Measurements from ENCODE around the gene ZNF565. TPM values are rescaled to one million over a fixed set of nuclear protein-coding genes. Genes with fewer than 3 reads are reported as not detected.
"Not testable (repeated sequence)": the region's sequence is repeated elsewhere in the genome, so short reads cannot be mapped to it uniquely, and the experiment has no call there.

ZNF565 gene
- total RNA-seq, 2 donors from 2014 or later = 3.2 to 4.3 TPM

DNA sequence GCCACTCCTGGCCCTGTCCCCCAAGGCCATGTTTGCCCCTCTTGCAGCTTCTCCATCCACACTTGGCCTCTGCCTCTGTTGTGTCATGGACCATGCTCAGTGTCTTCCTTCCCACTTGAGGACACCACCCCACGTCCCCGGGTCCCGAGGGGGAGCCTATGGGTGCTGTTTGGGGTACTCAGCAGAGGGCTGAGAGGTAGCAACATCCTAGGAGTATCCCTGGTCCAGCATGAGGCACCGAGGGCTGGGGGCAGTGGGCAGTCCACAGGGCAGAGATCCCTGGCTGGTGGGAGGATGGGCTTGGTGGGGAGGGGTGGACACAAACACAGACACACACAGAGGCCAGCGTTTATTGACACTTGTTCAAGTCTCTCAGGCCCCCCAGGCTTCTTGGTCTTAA, 63.9 kb downstream of the ZNF565 start:
- DNase-seq (ENCODE audit: low spot score) (no peak), ATAC-seq (no peak)
- H3K4me1 Mint-ChIP-seq (ENCODE audit: low read depth in 2 of 2) = peaks cover 3 to 11% of the 10 kb centered on the region in 2 donors
- H3K4me3 Mint-ChIP-seq = no peak overlapping the region
- H3K9me3 Mint-ChIP-seq = no peaks in the 10 kb centered on the region
- no peak overlapping the region for H3K27ac Mint-ChIP-seq
- H3K27me3 Mint-ChIP-seq = no peaks in the 10 kb centered on the region
- no peaks in the 10 kb centered on the region for H3K36me3 Mint-ChIP-seq

DNA sequence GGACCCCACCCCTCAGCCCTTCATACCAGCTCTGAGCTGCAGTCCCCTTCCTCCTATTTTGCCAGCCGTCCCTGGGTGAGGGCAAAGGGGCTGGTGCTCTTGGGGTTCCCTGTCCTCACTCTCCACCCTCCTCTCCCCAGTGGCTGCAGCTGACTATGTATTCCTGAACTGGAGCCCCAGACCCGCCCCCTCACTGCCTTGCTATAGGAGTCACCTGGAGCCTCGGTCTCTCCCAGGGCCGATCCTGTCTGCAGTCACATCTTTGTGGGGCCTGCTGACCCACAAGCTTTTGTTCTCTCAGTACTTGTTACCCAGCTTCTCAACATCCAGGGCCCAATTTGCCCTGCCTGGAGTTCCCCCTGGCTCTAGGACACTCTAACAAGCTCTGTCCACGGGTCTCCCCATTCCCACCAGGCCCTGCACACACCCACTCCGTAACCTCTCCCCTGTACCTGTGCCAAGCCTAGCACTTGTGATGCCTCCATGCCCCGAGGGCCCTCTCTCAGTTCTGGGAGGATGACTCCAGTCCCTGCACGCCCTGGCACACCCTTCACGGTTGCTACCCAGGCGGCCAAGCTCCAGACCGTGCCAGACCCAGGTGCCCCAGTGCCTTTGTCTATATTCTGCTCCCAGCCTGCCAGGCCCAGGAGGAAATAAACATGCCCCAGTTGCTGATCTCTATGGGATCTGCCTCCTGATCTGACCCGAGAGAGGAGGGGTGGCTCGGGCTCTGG, 64.6 kb downstream of the ZNF565 start:
- H3K4me3 Mint-ChIP-seq = no peak overlapping the region
- H3K27me3 Mint-ChIP-seq = no peaks in the 10 kb centered on the region
- H3K27ac Mint-ChIP-seq = peak overlapping the region in 1 of 2 donors; percentile 33
- peaks cover 0 to 7% of the 10 kb centered on the region in 2 donors for H3K4me1 Mint-ChIP-seq (ENCODE audit: low read depth in 2 of 2)
- H3K9me3 Mint-ChIP-seq = no peaks in the 10 kb centered on the region
- ATAC-seq (no peak), DNase-seq (ENCODE audit: low spot score) (no peak)
- H3K36me3 Mint-ChIP-seq = no peaks in the 10 kb centered on the region

DNA sequence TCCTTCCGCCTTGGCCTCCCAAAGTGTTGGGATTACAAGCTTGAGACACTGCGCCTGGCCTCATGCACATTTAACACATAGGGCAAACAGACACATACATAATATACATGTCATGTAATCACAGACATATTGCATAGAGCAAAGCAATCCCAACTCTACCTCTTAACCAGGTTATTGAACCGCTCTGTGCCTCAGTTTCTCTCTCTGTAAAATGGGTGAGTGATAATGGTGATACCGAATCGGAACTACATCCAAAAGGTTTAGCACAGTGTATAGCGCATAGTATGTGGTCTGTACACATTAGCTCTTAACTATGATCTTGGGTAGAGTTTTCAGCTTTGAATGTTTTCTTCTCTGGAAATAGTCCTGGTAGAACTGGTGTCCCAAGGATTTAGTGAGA, 69.8 kb downstream of the ZNF565 start:
- Mint-ChIP-seq H3K9me3 (no peaks in the 10 kb centered on the region), H3K27me3 (no peaks in the 10 kb centered on the region), H3K36me3 (peaks cover 7% of the 10 kb centered on the region), H3K4me3 (no peak overlapping the region), H3K27ac (peak overlapping the region in 1 of 2 donors; percentile 31), H3K4me1 (ENCODE audit: low read depth in 2 of 2) (peaks cover 11 to 20% of the 10 kb centered on the region in 2 donors)
- ATAC-seq (no peak), DNase-seq (ENCODE audit: low spot score) (no peak)

DNA sequence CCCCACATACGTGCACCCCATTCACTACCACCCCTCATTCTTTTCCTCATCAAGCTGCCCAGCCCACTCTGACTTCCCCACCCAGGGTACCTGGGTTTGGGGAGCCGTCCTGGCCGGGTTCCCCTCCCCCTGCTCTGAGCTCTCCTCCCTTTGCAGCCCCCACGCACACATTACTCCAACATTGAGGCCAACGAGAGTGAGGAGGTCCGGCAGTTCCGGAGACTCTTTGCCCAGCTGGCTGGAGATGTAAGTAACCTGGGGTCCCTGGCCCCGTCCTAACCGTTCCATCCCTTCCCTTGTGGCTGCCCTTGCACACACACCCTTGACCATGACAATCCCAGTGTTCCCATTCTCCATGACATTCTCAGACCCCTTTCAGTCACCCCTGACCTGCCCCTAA, 72.0 kb downstream of the ZNF565 start:
- Mint-ChIP-seq H3K9me3 (no peaks in the 10 kb centered on the region), H3K4me3 (no peak overlapping the region), H3K4me1 (ENCODE audit: low read depth in 2 of 2) (peaks cover 11 to 20% of the 10 kb centered on the region in 2 donors), H3K27me3 (no peaks in the 10 kb centered on the region), H3K27ac (no peak overlapping the region), H3K36me3 (peaks cover 7% of the 10 kb centered on the region)
- ATAC-seq (no peak), DNase-seq (ENCODE audit: low spot score) (no peak)

DNA sequence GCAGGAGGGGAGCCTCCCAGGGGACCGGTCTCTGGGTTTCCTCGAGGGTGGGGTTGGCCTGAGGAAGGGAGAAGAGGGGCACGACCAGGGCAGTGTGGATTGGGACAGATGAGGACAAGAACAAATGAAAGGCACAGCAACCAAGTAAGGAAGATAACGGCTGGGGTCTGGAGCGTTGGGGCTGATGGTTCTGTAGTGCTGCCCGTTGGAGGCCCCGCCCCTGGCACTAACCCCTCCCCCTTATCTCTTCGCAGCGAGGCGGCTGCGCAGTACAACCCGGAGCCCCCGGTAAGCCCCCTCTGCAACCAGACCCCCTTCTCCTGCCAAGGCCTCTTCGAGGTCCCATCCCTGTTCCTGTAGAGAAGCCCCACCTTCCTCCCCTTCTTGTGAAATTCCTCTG, 72.4 kb downstream of the ZNF565 start:
- H3K27me3 Mint-ChIP-seq = no peaks in the 10 kb centered on the region
- H3K36me3 Mint-ChIP-seq = peaks cover 7% of the 10 kb centered on the region
- peak overlapping the region; percentile 91 for H3K4me3 Mint-ChIP-seq
- no peaks in the 10 kb centered on the region for H3K9me3 Mint-ChIP-seq
- ATAC-seq = no peak
- H3K27ac Mint-ChIP-seq = peak overlapping the region in 1 of 2 donors; percentile 94
- DNase-seq (ENCODE audit: low spot score) = no peak
- peaks cover 11 to 18% of the 10 kb centered on the region in 2 donors for H3K4me1 Mint-ChIP-seq (ENCODE audit: low read depth in 2 of 2)

DNA sequence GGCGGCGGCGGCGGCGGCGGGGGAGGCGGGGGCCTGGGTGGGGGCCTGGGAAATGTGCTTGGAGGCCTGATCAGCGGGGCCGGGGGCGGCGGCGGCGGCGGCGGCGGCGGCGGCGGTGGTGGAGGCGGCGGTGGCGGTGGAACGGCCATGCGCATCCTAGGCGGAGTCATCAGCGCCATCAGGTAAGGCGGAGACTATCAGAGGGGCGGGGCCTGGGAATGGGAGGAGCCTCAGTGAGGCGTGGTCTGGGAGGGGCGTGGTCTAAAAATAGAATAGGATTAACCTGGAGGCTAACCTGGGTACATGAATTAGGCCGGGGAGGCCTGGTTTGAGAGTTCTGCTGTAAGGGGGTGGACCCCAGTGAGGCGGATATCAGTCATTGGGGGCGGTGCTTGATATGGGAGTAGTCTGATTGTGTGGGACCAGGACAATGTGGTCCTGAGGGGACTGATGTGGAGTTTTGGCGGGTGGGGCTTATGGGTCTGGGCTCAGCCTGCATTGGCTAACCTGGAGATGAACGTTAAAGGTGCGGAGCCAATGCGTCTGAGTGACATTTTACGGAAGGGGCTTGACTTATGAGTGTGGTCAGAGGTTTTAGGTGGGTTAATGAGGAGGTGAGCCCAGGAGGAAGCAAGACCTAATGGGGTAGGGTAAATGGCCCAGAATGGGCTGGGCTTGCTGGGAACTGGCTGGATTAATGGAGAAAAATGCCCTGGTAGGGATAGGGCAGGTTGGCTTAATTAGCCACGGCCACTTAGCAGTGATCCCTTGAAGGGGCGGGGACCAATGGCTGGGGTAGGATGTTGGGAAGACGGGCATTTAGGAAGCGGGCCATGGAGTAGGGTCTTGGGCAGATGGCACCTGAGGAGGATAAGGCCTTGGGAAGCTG, 73.2 kb downstream of the ZNF565 start:
- DNase-seq (ENCODE audit: low spot score) (peak; percentile 88), ATAC-seq (peak; percentile 81 to 87)
- H3K9me3 Mint-ChIP-seq = no peaks in the 10 kb centered on the region
- H3K36me3 Mint-ChIP-seq = peaks cover 7% of the 10 kb centered on the region
- peaks cover 15 to 16% of the 10 kb centered on the region in 2 donors for H3K4me1 Mint-ChIP-seq (ENCODE audit: low read depth in 2 of 2)
- peaks cover 0 to 3% of the 10 kb centered on the region in 2 donors for H3K27me3 Mint-ChIP-seq
- peak overlapping the region; percentile 94 to 97 for H3K27ac Mint-ChIP-seq
- peak overlapping the region; percentile 91 for H3K4me3 Mint-ChIP-seq

DNA sequence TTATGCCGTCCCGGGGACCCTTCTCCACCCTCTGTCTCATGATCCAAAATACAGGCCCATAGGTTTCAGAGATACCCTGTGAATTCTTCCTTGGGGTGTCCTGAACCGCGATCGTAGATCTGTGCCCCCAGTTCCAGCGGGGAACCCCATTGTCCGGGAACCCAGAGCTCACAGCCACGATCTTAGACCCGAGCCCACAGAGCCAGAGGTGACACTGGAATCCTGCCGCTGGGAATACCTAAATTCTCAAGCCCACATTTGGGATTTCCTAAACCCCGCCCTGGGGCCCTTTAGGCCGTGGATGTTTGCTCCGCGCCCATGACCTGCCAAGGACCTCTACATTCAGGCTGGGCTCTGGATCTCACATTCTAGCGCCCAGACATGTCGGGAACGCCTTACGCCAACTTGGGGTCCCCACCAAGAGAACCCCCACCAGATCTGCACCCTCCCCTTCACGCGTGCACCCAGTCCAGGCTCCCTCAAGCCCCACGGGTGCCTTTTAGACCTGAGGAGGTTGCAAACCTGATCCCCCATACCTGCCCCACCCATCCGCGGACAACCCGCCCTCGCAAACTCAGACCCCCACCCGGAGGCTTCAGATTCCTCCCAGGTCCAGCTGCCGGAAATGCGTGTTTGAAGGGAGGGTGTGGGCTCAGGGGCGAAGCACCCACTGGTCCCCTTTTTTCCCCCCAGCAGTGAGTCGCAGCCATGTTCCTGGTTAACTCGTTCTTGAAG, 74.0 kb downstream of the ZNF565 start:
- ATAC-seq (peak; percentile 12 to 17), DNase-seq (ENCODE audit: low spot score) (no peak)
- H3K4me1 Mint-ChIP-seq (ENCODE audit: low read depth in 2 of 2) = peaks cover 15 to 16% of the 10 kb centered on the region in 2 donors
- peaks cover 7% of the 10 kb centered on the region for H3K36me3 Mint-ChIP-seq
- peaks cover 0 to 3% of the 10 kb centered on the region in 2 donors for H3K27me3 Mint-ChIP-seq
- H3K27ac Mint-ChIP-seq = peak overlapping the region; percentile 94 to 97
- peak overlapping the region; percentile 91 for H3K4me3 Mint-ChIP-seq
- H3K9me3 Mint-ChIP-seq = no peaks in the 10 kb centered on the region

DNA sequence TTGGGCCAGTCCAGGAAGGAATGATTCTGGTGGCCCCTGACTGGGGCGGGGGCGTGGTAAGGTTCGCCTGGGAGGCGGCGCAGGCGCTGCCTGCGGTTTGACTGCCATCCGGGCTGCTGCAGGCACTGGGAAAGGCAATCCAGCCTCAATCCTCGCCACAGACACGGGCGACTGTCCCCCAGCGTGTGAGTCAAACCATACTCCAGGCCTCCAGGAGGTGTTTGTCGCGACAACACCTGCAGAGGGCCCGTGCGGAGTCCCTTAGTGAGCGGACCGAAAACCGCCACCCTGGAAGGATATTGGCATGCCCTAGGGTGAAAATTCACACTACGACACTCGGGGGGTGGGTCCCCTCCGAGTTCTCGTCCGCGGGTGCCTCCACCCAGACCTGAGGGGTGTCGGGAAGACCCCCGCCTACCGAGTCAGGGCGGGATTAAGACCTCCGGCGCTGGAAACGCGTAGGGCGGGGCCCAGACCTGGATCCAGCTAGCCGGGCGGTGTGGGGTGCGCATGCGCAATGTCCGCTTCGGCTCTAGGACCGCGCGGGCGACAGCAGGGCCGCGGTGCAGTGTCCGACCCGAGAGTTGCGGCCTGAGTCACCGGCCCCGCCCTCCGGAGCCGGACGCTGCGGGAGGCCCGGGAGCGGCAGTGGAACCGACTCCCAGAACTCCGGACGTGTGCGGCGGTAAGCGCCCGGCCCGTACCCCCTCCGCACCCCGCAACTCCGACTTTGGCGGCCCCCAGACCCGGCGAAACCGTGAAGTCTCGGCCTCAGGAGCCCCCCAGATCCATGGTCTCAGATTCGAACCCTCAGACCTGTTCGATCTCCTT, 74.8 kb downstream of the ZNF565 start, which contains the start of gene CAPNS1:
Gene CAPNS1, plus strand, starts transcription at position 594 of the 831 bp plus-strand sequence. CDS start 946 bp downstream, outside the sequence.
- peak within 1 kb of the TSS; percentile 94 to 97 for H3K27ac Mint-ChIP-seq
- no peaks in the 10 kb centered on the region for H3K9me3 Mint-ChIP-seq
- H3K36me3 Mint-ChIP-seq = peaks cover 7% of the 10 kb centered on the region
- DNase-seq (ENCODE audit: low spot score) = peak; percentile 98
- H3K4me3 Mint-ChIP-seq = peak within 1 kb of the TSS; percentile 91
- peak; percentile 92 to 94 for ATAC-seq
- H3K27me3 Mint-ChIP-seq = peaks cover 0 to 3% of the 10 kb centered on the region in 2 donors
- peaks cover 15 to 16% of the 10 kb centered on the region in 2 donors for H3K4me1 Mint-ChIP-seq (ENCODE audit: low read depth in 2 of 2)

DNA sequence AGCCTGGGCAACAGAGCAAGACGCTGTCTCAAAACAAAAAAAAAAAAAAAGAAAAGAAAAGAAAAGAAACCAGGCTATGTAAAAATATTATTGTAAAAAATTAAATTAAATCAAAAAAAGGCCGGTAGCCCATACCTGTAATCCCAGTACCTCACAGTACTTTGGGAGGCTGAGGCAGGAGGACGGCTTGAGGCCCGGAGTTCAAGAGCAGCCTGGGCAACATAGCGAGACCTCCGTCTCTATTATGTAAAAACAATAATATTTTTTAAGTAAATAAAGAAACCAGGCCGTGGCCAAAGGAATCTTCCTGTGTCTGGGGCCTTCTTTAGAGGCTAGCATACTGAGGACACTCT, 75.4 kb downstream of the ZNF565 start:
- Mint-ChIP-seq H3K9me3 (no peaks in the 10 kb centered on the region), H3K36me3 (peaks cover 7% of the 10 kb centered on the region), H3K27me3 (peaks cover 0 to 3% of the 10 kb centered on the region in 2 donors), H3K4me3 (peak overlapping the region; percentile 91), H3K27ac (peak overlapping the region; percentile 94 to 97), H3K4me1 (ENCODE audit: low read depth in 2 of 2) (peaks cover 15 to 16% of the 10 kb centered on the region in 2 donors)
- DNase-seq (ENCODE audit: low spot score) = no peak
- ATAC-seq = no peak

DNA sequence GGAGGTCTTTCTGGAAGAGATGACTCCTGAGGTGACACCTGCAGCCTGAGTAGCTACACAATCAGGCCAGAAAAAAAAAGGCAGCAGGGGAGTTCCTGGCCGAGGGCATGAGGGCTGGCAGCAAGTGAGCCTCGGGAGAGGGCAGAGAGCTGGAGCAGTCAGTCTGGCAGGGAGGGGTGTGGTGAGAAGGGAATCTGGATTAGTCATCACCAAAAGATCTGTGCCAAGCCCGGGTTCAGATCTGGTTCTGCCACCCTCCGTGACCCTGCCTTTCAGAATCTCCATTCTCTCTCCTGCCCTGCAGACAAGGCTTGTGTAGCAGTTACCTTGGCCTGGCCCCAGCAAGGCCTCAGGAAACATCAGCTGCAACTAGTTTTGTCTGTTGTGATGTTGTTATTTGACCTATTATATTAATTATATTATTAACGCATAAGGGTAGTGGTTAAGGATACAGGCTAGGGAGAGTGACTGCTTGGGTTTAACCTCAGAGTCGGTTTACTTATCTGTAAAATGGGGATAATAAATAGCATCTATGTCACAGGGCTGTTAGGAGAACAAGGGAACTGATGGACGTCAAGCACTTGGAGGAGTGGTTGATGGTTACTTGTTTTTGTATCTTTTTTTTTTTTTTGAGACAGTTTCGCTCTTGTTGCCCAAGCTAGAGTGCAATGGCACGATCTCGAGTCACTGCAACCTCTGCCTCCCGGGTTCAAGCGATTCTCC, 77.3 kb downstream of the ZNF565 start:
- no peak for ATAC-seq
- no peak overlapping the region for H3K4me3 Mint-ChIP-seq
- DNase-seq (ENCODE audit: low spot score) = no peak
- H3K27me3 Mint-ChIP-seq = peaks cover 0 to 3% of the 10 kb centered on the region in 2 donors
- H3K27ac Mint-ChIP-seq = no peak overlapping the region
- peaks cover 16 to 22% of the 10 kb centered on the region in 2 donors for H3K4me1 Mint-ChIP-seq (ENCODE audit: low read depth in 2 of 2)
- H3K9me3 Mint-ChIP-seq = no peaks in the 10 kb centered on the region
- H3K36me3 Mint-ChIP-seq = peaks cover 7% of the 10 kb centered on the region

DNA sequence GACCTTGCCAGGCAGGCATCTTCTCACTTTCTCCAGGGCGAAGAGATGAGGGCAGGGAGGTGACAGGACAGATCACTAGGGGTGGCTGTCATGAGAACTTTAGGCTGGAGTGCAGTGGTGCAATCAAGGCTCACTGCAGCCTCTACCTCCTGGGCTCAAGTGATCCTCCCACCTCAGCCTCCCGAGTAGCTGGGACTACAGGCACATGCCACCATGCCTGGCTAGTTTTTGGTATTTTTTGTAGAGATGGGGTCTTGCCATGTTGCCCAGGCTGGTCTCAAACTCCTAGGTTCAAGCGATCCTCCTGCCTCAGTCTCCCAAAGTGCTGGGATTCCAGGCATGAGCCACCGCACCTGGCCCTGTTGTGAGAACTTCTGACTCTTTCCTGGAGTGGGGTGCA, 79.6 kb downstream of the ZNF565 start:
- not testable (repeated sequence) for ATAC-seq; H3K36me3 Mint-ChIP-seq; H3K9me3 Mint-ChIP-seq; H3K27me3 Mint-ChIP-seq; H3K27ac Mint-ChIP-seq; H3K4me3 Mint-ChIP-seq; DNase-seq (ENCODE audit: low spot score)
- H3K4me1 Mint-ChIP-seq (ENCODE audit: low read depth in 2 of 2) = peaks cover 12 to 19% of the 10 kb centered on the region in 2 donors

All from natural killer cell treated with Interleukin-12 subunit alpha and Interleukin-12 subunit beta and Interleukin-15 and Interleukin-18, amount 100 ng/mL, for 72 hours (primary cell).